ENCODE results near the gene KLHL26.

DNA sequence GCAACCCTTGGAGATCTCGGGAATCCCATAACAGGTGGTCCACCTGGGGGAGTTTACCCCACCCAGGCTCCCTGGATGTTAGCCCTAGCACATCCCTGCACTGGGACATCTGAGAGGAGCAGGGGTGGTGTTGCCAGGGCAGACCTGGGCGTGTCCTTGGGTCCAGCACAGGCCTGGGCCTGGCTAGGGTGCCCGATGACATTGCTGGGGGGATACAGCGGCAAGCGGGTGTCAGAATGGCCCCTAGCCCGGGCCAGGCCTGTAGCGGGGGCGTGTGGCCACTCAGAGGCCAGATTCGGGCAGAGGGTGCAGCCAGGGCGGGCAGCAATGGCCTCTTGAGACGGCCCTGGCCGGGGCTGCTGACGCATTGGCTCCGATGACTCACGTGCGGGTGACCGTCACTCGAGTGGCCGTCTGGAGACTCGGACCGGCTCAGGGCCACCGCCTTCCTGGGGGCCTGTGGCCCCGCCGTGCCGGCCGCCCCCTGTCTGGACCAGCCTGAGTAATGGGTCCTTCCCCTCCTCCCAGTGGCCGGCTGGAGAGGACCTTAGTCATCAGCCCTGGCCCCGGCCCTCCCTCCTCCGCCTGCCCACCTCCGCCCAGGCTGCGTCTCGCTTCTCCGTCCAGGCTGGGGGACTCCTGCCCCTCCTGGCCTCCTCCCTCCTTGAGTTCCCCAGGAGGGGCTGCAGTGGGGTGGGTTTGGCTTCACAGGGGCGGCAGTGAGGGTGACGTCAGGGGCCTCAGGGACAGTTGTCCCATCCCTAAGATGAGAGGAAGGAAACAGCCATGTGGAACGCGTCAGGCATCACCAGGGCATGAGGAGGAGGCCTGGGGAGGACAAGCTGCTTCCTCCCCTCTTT lies 23.5 kb downstream of the KLHL26 start:
- TF ChIP-seq, protein P1, sequence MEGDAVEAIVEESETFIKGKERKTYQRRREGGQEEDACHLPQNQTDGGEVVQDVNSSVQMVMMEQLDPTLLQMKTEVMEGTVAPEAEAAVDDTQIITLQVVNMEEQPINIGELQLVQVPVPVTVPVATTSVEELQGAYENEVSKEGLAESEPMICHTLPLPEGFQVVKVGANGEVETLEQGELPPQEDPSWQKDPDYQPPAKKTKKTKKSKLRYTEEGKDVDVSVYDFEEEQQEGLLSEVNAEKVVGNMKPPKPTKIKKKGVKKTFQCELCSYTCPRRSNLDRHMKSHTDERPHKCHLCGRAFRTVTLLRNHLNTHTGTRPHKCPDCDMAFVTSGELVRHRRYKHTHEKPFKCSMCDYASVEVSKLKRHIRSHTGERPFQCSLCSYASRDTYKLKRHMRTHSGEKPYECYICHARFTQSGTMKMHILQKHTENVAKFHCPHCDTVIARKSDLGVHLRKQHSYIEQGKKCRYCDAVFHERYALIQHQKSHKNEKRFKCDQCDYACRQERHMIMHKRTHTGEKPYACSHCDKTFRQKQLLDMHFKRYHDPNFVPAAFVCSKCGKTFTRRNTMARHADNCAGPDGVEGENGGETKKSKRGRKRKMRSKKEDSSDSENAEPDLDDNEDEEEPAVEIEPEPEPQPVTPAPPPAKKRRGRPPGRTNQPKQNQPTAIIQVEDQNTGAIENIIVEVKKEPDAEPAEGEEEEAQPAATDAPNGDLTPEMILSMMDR (IDR thresholded peaks at IDR 0.05; ENCODE audit: insufficient read depth, low read length, poor library complexity, severe bottlenecking) = no peak
- TF ChIP-seq EZH2phosphoT487 (conservative IDR thresholded peaks at IDR 0.05; ENCODE audit: low read length) = no peak

Data from SU-DHL-6 (cell line).